ENCODE results near the gene TMEM87A.

- TF ChIP-seq POLR2A (IDR thresholded peaks at IDR 0.05) (no peak), CTCF (IDR thresholded peaks at IDR 0.05) (no peak)
Observed at GRCh38 chr15:42282344-42282743, 9.1 kb upstream of the TMEM87A start.

All from thyroid gland (tissue), 4 donors.